T-helper 9 cell (primary cell): Measurements from ENCODE around the gene PIP5K1C.
"Not testable (repeated sequence)": the region's sequence is repeated elsewhere in the genome, so short reads cannot be mapped to it uniquely, and the experiment has no call there.

Experiments
- DNase-seq: peaks from one replicate; pipeline ENCODE4 v3.0.0-alpha.2; 2020

PIP5K1C gene

DNA sequence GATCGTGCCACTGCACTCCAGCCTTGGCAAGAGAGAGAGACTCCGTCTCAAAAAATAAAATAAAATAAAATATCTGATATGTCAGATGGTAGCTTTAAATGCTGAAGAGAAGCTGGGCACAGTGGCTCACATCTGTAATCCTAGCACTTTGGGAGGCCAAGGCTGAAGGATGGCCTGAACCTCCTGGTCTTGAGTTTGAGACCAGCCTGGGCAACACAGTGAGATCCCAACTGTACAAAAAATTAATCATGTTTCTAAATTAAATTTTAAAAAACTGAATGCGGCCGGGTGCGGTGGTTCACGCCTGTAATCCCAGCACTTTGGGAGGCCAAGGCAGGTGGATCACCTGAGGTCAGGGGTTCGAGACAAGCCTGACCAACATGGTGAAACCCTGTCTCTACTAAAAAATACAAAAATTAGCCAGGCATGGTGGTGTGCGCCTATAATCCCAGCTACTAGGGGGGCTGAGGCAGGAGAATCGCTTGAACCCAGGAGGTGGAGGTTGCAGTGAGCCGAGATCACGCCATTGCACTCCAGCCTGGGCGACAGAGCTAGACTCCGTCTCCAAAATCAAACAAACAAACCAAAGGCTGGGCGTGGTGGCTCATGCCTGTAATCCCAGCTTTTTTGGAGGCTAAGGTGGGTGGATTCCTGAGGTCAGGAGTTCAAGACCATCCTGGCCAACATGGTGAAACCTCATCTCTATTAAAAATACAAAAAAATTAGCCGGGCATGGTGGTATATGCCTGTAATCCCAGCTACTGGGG lies 116.0 kb downstream of the PIP5K1C start:
- DNase-seq, result not testable (repeated sequence)

DNA sequence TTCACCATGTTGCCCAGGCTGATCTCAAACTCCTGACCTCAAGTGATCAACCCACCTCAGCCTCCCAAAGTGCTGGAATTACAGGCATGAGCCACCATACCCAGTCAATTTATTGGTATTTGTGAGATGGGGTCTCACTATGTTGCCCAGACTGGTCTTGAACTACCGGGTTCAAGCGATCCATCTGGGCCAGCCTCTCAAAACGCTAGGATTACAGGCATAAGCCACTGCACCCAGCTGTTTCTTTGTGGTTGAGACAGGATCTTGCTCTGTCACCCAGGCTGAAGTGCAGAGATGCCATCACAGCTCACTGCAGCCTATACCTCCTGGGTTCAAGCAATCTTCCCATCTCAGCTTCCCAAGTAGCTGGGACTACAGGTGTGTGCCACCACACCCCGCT lies 118.5 kb downstream of the PIP5K1C start:
- DNase-seq, result not testable (repeated sequence)
